ENCODE data around the gene KCNQ5.

KCNQ5 gene

GRCh38 chr6:72665599-72665998 is 43.7 kb downstream of the KCNQ5 start:
- Histone ChIP-seq H3K79me1 (ENCODE audit: low read depth, low read length) (no peaks in the 10 kb centered on the region), H3K23ac (ENCODE audit: low read depth, low read length, poor library complexity) (no peak overlapping the region), H3K9ac (ENCODE audit: low read depth, low read length, poor library complexity) (no peak overlapping the region), H2BK15ac (ENCODE audit: low read length) (no peak overlapping the region), H2AK5ac (ENCODE audit: low read depth, low read length) (no peak overlapping the region), H3K9me3 (replicated peaks in 1 of 2; ENCODE audit: control insufficient read depth in 2 of 2, insufficient read depth in 1 of 2, low read depth in 1 of 2, low read length in 2 of 2) (no peaks in the 10 kb centered on the region), H3K4ac (ENCODE audit: low read length) (no peak overlapping the region), H3K14ac (ENCODE audit: low read length) (no peak overlapping the region), H4K91ac (ENCODE audit: low read depth, low read length, poor library complexity) (no peak overlapping the region), H3K4me3 (ENCODE audit: low read length in 2 of 2) (no peak overlapping the region), H4K8ac (ENCODE audit: low read depth, low read length) (no peak overlapping the region), H3K4me1 (ENCODE audit: control insufficient read depth in 2 of 2, insufficient read depth in 1 of 2, low read depth in 1 of 2, low read length in 2 of 2) (no peaks in the 10 kb centered on the region), H2BK120ac (ENCODE audit: low read depth, low read length) (no peak overlapping the region), H3K4me2 (ENCODE audit: insufficient read depth, low read length, poor library complexity, severe bottlenecking) (no peak overlapping the region), H3K18ac (ENCODE audit: low read length) (no peak overlapping the region), H3K27ac (replicated peaks; ENCODE audit: low read length) (no peak overlapping the region), H2AFZ (ENCODE audit: low read length) (no peak overlapping the region), H2BK12ac (ENCODE audit: low read length) (no peak overlapping the region), H2BK5ac (ENCODE audit: low read length) (no peak overlapping the region), H3K27me3 (ENCODE audit: control insufficient read depth in 3 of 3, insufficient read depth in 3 of 3, low read depth in 1 of 3, low read length in 3 of 3) (no peaks in the 10 kb centered on the region), H3K36me3 (replicated peaks in 1 of 2; ENCODE audit: control insufficient read depth in 2 of 2, insufficient read depth in 2 of 2, low read length in 2 of 2) (no peaks in the 10 kb centered on the region)
- no peak for DNase-seq (ENCODE audit: low spot score)
- no CpG with 5 or more reads among the region's 3 CpGs for WGBS, 2 donors (ENCODE audit: extremely low coverage in 2 of 2, insufficient read length in 2 of 2, insufficient replicate concordance in 1 of 2)

DNA sequence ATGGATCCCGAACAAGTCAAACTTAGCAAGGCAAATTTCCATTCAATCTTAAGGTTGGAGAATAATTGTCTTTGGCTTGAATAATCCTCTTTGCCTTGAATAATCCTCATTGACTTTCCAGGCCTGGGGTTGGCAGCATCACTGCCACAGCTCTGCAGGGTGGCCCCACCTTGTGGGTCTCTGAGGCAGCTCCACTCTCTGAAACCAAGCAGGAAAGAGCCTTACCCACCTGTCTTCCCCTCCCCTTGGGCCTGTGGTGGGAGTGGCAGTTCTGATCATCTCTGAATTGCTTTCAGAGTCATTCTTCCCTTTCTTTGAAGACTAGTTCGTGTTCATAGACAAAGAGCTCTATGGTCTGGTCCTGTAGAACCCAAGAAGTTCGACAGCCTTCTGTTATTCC is 47.5 kb downstream of the KCNQ5 start:
- Histone ChIP-seq H4K91ac (ENCODE audit: low read depth, low read length, poor library complexity) (no peak overlapping the region), H3K23ac (ENCODE audit: low read depth, low read length, poor library complexity) (no peak overlapping the region), H3K79me1 (ENCODE audit: low read depth, low read length) (no peaks in the 10 kb centered on the region), H3K18ac (ENCODE audit: low read length) (no peak overlapping the region), H3K4ac (ENCODE audit: low read length) (no peak overlapping the region), H2AK5ac (ENCODE audit: low read depth, low read length) (no peak overlapping the region), H3K9me3 (replicated peaks in 1 of 2; ENCODE audit: control insufficient read depth in 2 of 2, insufficient read depth in 1 of 2, low read depth in 1 of 2, low read length in 2 of 2) (no peaks in the 10 kb centered on the region), H3K14ac (ENCODE audit: low read length) (no peak overlapping the region), H4K8ac (ENCODE audit: low read depth, low read length) (no peak overlapping the region), H2BK12ac (ENCODE audit: low read length) (no peak overlapping the region), H3K27ac (replicated peaks; ENCODE audit: low read length) (no peak overlapping the region), H2BK5ac (ENCODE audit: low read length) (no peak overlapping the region), H2BK15ac (ENCODE audit: low read length) (no peak overlapping the region), H3K9ac (ENCODE audit: low read depth, low read length, poor library complexity) (no peak overlapping the region), H2AFZ (ENCODE audit: low read length) (no peak overlapping the region), H3K4me2 (ENCODE audit: insufficient read depth, low read length, poor library complexity, severe bottlenecking) (no peak overlapping the region), H3K27me3 (ENCODE audit: control insufficient read depth in 3 of 3, insufficient read depth in 3 of 3, low read depth in 1 of 3, low read length in 3 of 3) (no peaks in the 10 kb centered on the region), H2BK120ac (ENCODE audit: low read depth, low read length) (no peak overlapping the region), H3K4me1 (ENCODE audit: control insufficient read depth in 2 of 2, insufficient read depth in 1 of 2, low read depth in 1 of 2, low read length in 2 of 2) (no peaks in the 10 kb centered on the region), H3K36me3 (replicated peaks in 1 of 2; ENCODE audit: control insufficient read depth in 2 of 2, insufficient read depth in 2 of 2, low read length in 2 of 2) (no peaks in the 10 kb centered on the region), H3K4me3 (ENCODE audit: low read length in 2 of 2) (no peak overlapping the region)
- WGBS, 2 donors (ENCODE audit: extremely low coverage in 2 of 2, insufficient read length in 2 of 2, insufficient replicate concordance in 1 of 2): no CpG with 5 or more reads among the region's 3 CpGs
- DNase-seq (ENCODE audit: low spot score): no peak

DNA sequence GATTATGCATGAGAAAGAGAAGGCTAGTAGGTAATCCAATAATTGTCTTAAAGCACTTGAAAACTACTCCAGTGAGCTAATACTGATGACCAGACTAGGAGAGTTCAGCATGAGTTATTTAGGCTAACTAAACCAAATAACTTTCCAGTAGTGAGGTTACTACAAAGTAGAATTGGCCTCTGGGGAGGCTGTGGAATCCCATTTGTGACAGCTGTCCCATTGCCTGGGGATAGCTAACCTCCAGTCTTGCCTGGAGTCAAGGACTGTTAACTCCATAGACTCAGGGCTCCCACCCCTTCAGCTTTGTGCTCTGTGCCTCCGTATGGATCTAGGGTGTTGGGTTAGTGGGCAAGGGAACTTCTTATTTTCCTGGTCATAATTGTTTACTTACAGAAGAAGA is 51.0 kb downstream of the KCNQ5 start:
- Histone ChIP-seq H4K91ac (ENCODE audit: low read depth, low read length, poor library complexity) (no peak overlapping the region), H3K27ac (replicated peaks; ENCODE audit: low read length) (no peak overlapping the region), H2BK15ac (ENCODE audit: low read length) (no peak overlapping the region)

GRCh38 chr6:72674842-72675241 is 53.0 kb downstream of the KCNQ5 start:
- no peak overlapping the region for H2BK5ac ChIP-seq (ENCODE audit: low read length)
- H2BK12ac ChIP-seq (ENCODE audit: low read length): no peak overlapping the region
- no peak overlapping the region for H4K91ac ChIP-seq (ENCODE audit: low read depth, low read length, poor library complexity)
- H3K27me3 ChIP-seq (ENCODE audit: control insufficient read depth in 3 of 3, insufficient read depth in 3 of 3, low read depth in 1 of 3, low read length in 3 of 3): no peaks in the 10 kb centered on the region
- no peak overlapping the region for H3K23ac ChIP-seq (ENCODE audit: low read depth, low read length, poor library complexity)
- H3K9me3 ChIP-seq (replicated peaks in 1 of 2; ENCODE audit: control insufficient read depth in 2 of 2, insufficient read depth in 1 of 2, low read depth in 1 of 2, low read length in 2 of 2): no peaks in the 10 kb centered on the region
- no peak overlapping the region for H3K4me2 ChIP-seq (ENCODE audit: insufficient read depth, low read length, poor library complexity, severe bottlenecking)
- H3K14ac ChIP-seq (ENCODE audit: low read length): no peak overlapping the region
- H2BK15ac ChIP-seq (ENCODE audit: low read length): no peak overlapping the region
- no peak overlapping the region for H3K4ac ChIP-seq (ENCODE audit: low read length)
- H3K4me1 ChIP-seq (ENCODE audit: control insufficient read depth in 2 of 2, insufficient read depth in 1 of 2, low read depth in 1 of 2, low read length in 2 of 2): no peaks in the 10 kb centered on the region
- no peak overlapping the region for H3K9ac ChIP-seq (ENCODE audit: low read depth, low read length, poor library complexity)
- H3K4me3 ChIP-seq (ENCODE audit: low read length in 2 of 2): no peak overlapping the region
- H4K8ac ChIP-seq (ENCODE audit: low read depth, low read length): no peak overlapping the region
- no peak overlapping the region for H2AK5ac ChIP-seq (ENCODE audit: low read depth, low read length)
- DNase-seq (ENCODE audit: low spot score): no peak
- no peak overlapping the region for H2AFZ ChIP-seq (ENCODE audit: low read length)
- no peak overlapping the region for H3K27ac ChIP-seq (replicated peaks; ENCODE audit: low read length)
- H2BK120ac ChIP-seq (ENCODE audit: low read depth, low read length): no peak overlapping the region
- no peak overlapping the region for H3K18ac ChIP-seq (ENCODE audit: low read length)
- H3K79me1 ChIP-seq (ENCODE audit: low read depth, low read length): no peaks in the 10 kb centered on the region
- WGBS, 2 donors (ENCODE audit: extremely low coverage in 2 of 2, insufficient read length in 2 of 2, insufficient replicate concordance in 1 of 2): no CpG with 5 or more reads among the region's 1 CpG
- no peaks in the 10 kb centered on the region for H3K36me3 ChIP-seq (replicated peaks in 1 of 2; ENCODE audit: control insufficient read depth in 2 of 2, insufficient read depth in 2 of 2, low read length in 2 of 2)

More for the DNA sequence above, 51.0 kb downstream of the KCNQ5 start:
- H3K4me1 ChIP-seq (ENCODE audit: control insufficient read depth in 2 of 2, insufficient read depth in 1 of 2, low read depth in 1 of 2, low read length in 2 of 2): no peaks in the 10 kb centered on the region
- no peak overlapping the region for H2BK5ac ChIP-seq (ENCODE audit: low read length)
- no peak overlapping the region for H3K4me3 ChIP-seq (ENCODE audit: low read length in 2 of 2)
- no peak overlapping the region for H3K18ac ChIP-seq (ENCODE audit: low read length)
- no peak overlapping the region for H3K4me2 ChIP-seq (ENCODE audit: insufficient read depth, low read length, poor library complexity, severe bottlenecking)
- H3K14ac ChIP-seq (ENCODE audit: low read length): no peak overlapping the region
- no peak overlapping the region for H3K4ac ChIP-seq (ENCODE audit: low read length)
- no peaks in the 10 kb centered on the region for H3K79me1 ChIP-seq (ENCODE audit: low read depth, low read length)
- no peak overlapping the region for H2AFZ ChIP-seq (ENCODE audit: low read length)
- no peaks in the 10 kb centered on the region for H3K9me3 ChIP-seq (replicated peaks in 1 of 2; ENCODE audit: control insufficient read depth in 2 of 2, insufficient read depth in 1 of 2, low read depth in 1 of 2, low read length in 2 of 2)
- no peaks in the 10 kb centered on the region for H3K27me3 ChIP-seq (ENCODE audit: control insufficient read depth in 3 of 3, insufficient read depth in 3 of 3, low read depth in 1 of 3, low read length in 3 of 3)
- no peak overlapping the region for H4K8ac ChIP-seq (ENCODE audit: low read depth, low read length)
- no CpG with 5 or more reads among the region's 1 CpG for WGBS, 2 donors (ENCODE audit: extremely low coverage in 2 of 2, insufficient read length in 2 of 2, insufficient replicate concordance in 1 of 2)
- H2BK120ac ChIP-seq (ENCODE audit: low read depth, low read length): no peak overlapping the region
- H2BK12ac ChIP-seq (ENCODE audit: low read length): no peak overlapping the region
- H3K36me3 ChIP-seq (replicated peaks in 1 of 2; ENCODE audit: control insufficient read depth in 2 of 2, insufficient read depth in 2 of 2, low read length in 2 of 2): no peaks in the 10 kb centered on the region
- H2AK5ac ChIP-seq (ENCODE audit: low read depth, low read length): no peak overlapping the region
- DNase-seq (ENCODE audit: low spot score): no peak
- H3K23ac ChIP-seq (ENCODE audit: low read depth, low read length, poor library complexity): no peak overlapping the region
- no peak overlapping the region for H3K9ac ChIP-seq (ENCODE audit: low read depth, low read length, poor library complexity)
